Cardiac muscle cell (in vitro differentiated cells and primary cell): ENCODE results near the gene AP3B1. TPM values are rescaled to one million over a fixed set of nuclear protein-coding genes. Genes with fewer than 3 reads are reported as not detected.

Source experiments
- DNase-seq, 2 donors: peaks; one replicate each; pipeline versions ENCODE4 v3.0.0 to v3.0.0-alpha.2; 2010 to 2017; ENCODE audit warnings: low read depth in 1 of 2, low spot score in 1 of 2
- H3K27ac ChIP-seq: fragments of 200-600 bp; sonication (generic); 2 replicates; pipeline ENCODE4 v1.5.1; 2016
- H3K27me3 ChIP-seq: fragments of 200-600 bp; sonication (generic); 2 replicates; pipeline ENCODE4 v1.6.0; 2016; ENCODE audit warnings: control low read depth
- H3K36me3 ChIP-seq: fragments of 200-600 bp; sonication (generic); 2 replicates; pipeline ENCODE4 v1.5.1; 2016; ENCODE audit warnings: control low read depth
- H3K4me1 ChIP-seq: fragments of 200-600 bp; sonication (generic); 2 replicates; pipeline ENCODE4 v1.8.1; 2017; ENCODE audit warnings: low read depth, mild to moderate bottlenecking, mixed run types
- H3K4me3 ChIP-seq: fragments of 200-600 bp; sonication (generic); 2 replicates; pipeline ENCODE4 v1.5.1; 2016; ENCODE audit warnings: mild to moderate bottlenecking
- H3K9me3 ChIP-seq: fragments of 200-600 bp; sonication (generic); 2 replicates; pipeline ENCODE4 v1.5.1; 2017; ENCODE audit warnings: low read depth, mild to moderate bottlenecking, control low read depth
- polyA plus RNA-seq: library from polyadenylated mRNA; unstranded; fragments of >200 nt; fragmentation: Nextera tagmentation; extraction: Ambion mirVana; gene quantifications from 2 replicates; pipeline ENCODE4 v1.2.1, GENCODE V29; 2016
- total RNA-seq: library from RNA; depleted of rRNA; stranded (reverse); fragments of >200 nt; gene quantifications from 2 replicates; pipeline ENCODE4 v1.2.3, GENCODE V29; 2016
- TF ChIP-seq, protein P1 (sequence below): IDR thresholded peaks from 2 replicates; pipeline ENCODE4 v1.5.1; 2012; ENCODE audit warnings: low read depth, mild to moderate bottlenecking, low read length

Gene AP3B1
- total and polyA plus RNA-seq, 2 experiments from 2014 or later, result 32.2 to 35.3 TPM

DNA sequence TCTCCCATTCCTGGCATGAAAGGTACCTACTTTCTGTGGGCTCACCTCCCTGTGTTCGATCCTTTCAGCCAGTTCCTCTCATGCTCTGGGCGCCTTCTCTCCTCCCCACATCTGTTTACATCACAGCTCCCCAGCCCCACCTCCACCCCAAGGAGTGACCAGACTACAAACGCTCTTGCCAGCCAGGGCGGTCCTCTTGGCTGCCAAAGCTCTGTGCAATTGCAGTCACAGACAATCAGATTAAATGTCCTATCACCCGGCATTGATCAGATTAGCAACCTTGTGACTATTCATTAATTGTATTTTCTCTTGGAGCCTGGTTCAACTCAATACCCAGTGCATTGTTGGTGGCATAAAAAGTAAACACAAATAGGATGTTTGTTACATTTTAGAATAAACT is 307.2 kb downstream of the AP3B1 start:
- H3K27ac ChIP-seq, result no peak overlapping the region
- no peak for DNase-seq
- no peaks in the 10 kb centered on the region for H3K36me3 ChIP-seq
- no peaks in the 10 kb centered on the region for H3K27me3 ChIP-seq
- no peaks in the 10 kb centered on the region for H3K9me3 ChIP-seq
- TF ChIP-seq, protein P1, sequence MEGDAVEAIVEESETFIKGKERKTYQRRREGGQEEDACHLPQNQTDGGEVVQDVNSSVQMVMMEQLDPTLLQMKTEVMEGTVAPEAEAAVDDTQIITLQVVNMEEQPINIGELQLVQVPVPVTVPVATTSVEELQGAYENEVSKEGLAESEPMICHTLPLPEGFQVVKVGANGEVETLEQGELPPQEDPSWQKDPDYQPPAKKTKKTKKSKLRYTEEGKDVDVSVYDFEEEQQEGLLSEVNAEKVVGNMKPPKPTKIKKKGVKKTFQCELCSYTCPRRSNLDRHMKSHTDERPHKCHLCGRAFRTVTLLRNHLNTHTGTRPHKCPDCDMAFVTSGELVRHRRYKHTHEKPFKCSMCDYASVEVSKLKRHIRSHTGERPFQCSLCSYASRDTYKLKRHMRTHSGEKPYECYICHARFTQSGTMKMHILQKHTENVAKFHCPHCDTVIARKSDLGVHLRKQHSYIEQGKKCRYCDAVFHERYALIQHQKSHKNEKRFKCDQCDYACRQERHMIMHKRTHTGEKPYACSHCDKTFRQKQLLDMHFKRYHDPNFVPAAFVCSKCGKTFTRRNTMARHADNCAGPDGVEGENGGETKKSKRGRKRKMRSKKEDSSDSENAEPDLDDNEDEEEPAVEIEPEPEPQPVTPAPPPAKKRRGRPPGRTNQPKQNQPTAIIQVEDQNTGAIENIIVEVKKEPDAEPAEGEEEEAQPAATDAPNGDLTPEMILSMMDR, result no peak
- no peak overlapping the region for H3K4me3 ChIP-seq
- no peaks in the 10 kb centered on the region for H3K4me1 ChIP-seq

GRCh38 chr5:77986261-77986660 is 308.2 kb downstream of the AP3B1 start:
- TF ChIP-seq, protein P1, result no peak
- Histone ChIP-seq H3K27me3 (no peaks in the 10 kb centered on the region), H3K27ac (no peak overlapping the region), H3K36me3 (no peaks in the 10 kb centered on the region), H3K4me3 (no peak overlapping the region), H3K4me1 (no peaks in the 10 kb centered on the region), H3K9me3 (no peaks in the 10 kb centered on the region)
- no peak for DNase-seq

GRCh38 chr5:77985247-77985646 is 309.3 kb downstream of the AP3B1 start:
- Histone ChIP-seq H3K27ac (no peak overlapping the region), H3K27me3 (no peaks in the 10 kb centered on the region), H3K4me1 (no peaks in the 10 kb centered on the region), H3K36me3 (no peaks in the 10 kb centered on the region), H3K4me3 (no peak overlapping the region), H3K9me3 (no peaks in the 10 kb centered on the region)
- no peak for DNase-seq
- TF ChIP-seq, protein P1, result no peak

DNA sequence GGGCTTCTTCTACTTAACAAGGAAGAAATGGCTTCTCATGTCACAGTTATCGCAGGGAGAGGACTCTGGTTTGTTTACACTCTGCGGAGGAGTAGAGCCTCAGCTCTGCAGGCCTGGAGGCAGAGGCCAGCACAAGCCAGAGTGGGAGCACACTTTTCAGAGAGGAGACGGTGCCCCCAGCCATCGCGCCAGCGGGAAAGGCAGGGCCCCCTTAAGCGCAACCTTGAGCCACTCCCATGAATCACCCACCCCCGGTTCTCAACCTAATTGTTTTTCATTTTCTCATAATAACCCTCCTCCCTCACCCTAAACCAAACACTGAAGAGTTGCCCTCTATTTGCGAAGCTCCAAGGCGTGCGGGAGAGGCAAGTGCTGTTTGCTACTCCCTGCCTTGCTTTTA is 309.9 kb downstream of the AP3B1 start:
- no peaks in the 10 kb centered on the region for H3K9me3 ChIP-seq
- no peaks in the 10 kb centered on the region for H3K4me1 ChIP-seq
- no peak overlapping the region for H3K4me3 ChIP-seq
- H3K27ac ChIP-seq, result no peak overlapping the region
- TF ChIP-seq, protein P1, result no peak
- H3K27me3 ChIP-seq, result peaks cover 4% of the 10 kb centered on the region
- no peak for DNase-seq
- no peaks in the 10 kb centered on the region for H3K36me3 ChIP-seq

GRCh38 chr5:77983482-77984199 is 310.9 kb downstream of the AP3B1 start:
- H3K36me3 ChIP-seq, result no peaks in the 10 kb centered on the region
- DNase-seq, result no peak
- H3K4me3 ChIP-seq, result no peak overlapping the region
- H3K27ac ChIP-seq, result no peak overlapping the region
- H3K4me1 ChIP-seq, result no peaks in the 10 kb centered on the region
- no peaks in the 10 kb centered on the region for H3K9me3 ChIP-seq
- peaks cover 13% of the 10 kb centered on the region for H3K27me3 ChIP-seq
- TF ChIP-seq, protein P1, result no peak

GRCh38 chr5:77981820-77982219 is 312.7 kb downstream of the AP3B1 start:
- Histone ChIP-seq H3K36me3 (no peaks in the 10 kb centered on the region), H3K9me3 (no peaks in the 10 kb centered on the region), H3K4me3 (no peak overlapping the region), H3K27ac (no peak overlapping the region), H3K4me1 (no peaks in the 10 kb centered on the region), H3K27me3 (peaks cover 18% of the 10 kb centered on the region)
- no peak for DNase-seq
- TF ChIP-seq, protein P1, result no peak
